WTC11 (cell line): ENCODE results near the gene TTC33. TPM values are rescaled to one million over a fixed set of nuclear protein-coding genes. Genes with fewer than 3 reads are reported as not detected.

Experiments
- ATAC-seq: fragments of 200-7000 bp; cut with Tn5 transposase; 2 replicates; pipeline ENCODE4 v1.10.0; 2021; ENCODE audit warnings: mild to moderate bottlenecking, moderate library complexity
- CTCF ChIA-PET: fragments of 300-600 bp; sonication (Branson Sonifier 250); formaldehyde crosslinking; loops from one replicate; lab custom pipeline; 2021; ENCODE audit warnings: antibody characterized with exemption; lab: Charles Lee
- POLR2A ChIA-PET: fragments of 350-600 bp; sonication (Branson Sonifier 250); formaldehyde crosslinking; loops from one replicate; lab custom pipeline; 2021; ENCODE audit warnings: antibody characterized with exemption; lab: Charles Lee
- DNase-seq: peaks from one replicate; pipeline ENCODE4 v3.0.0; 2021; ENCODE audit warnings: low spot score
- H3K27ac Mint-ChIP-seq: 2 replicates; pipeline ENCODE4 v1.8.0; 2021; ENCODE audit warnings: mixed read lengths
- H3K27me3 Mint-ChIP-seq: 2 replicates; pipeline ENCODE4 v1.8.0; 2021; ENCODE audit warnings: low read depth, mild to moderate bottlenecking, moderate library complexity, mixed read lengths
- H3K36me3 Mint-ChIP-seq: 2 replicates; pipeline ENCODE4 v1.8.0; 2021; ENCODE audit warnings: mixed read lengths
- H3K4me1 Mint-ChIP-seq: 2 replicates; pipeline ENCODE4 v1.8.0; 2022; ENCODE audit warnings: mixed read lengths
- H3K4me3 Mint-ChIP-seq: 2 replicates; pipeline ENCODE4 v1.8.0; 2021; ENCODE audit warnings: mild to moderate bottlenecking, moderate library complexity, mixed read lengths
- H3K9me3 Mint-ChIP-seq: 2 replicates; pipeline ENCODE4 v1.8.0; 2021; ENCODE audit warnings: mixed read lengths
- CBFB ChIP-seq: sonication (generic); formaldehyde crosslinking; IDR thresholded peaks from 2 replicates; pipeline ENCODE4 v1.8.1; 2022; ENCODE audit warnings: mild to moderate bottlenecking, low read depth, missing genetic modification reagents
- EMX1 ChIP-seq: fragments of 250-450 bp; sonication (Bioruptor Pico); IDR thresholded peaks from 2 replicates; pipeline ENCODE4 v1.8.0; 2021; ENCODE audit warnings: mild to moderate bottlenecking
- GRHL2 ChIP-seq: fragments of 250-450 bp; sonication (Bioruptor Pico); IDR thresholded peaks from 2 replicates; pipeline ENCODE4 v1.8.0; 2022; ENCODE audit warnings: mild to moderate bottlenecking, moderate library complexity; ENCODE audit not compliant: insufficient replicate concordance, severe bottlenecking
- NFYB ChIP-seq: sonication (generic); formaldehyde crosslinking; conservative IDR thresholded peaks from 2 replicates; pipeline ENCODE4 v1.8.0; 2022; ENCODE audit warnings: low read depth, missing genetic modification reagents
- PREB ChIP-seq: sonication (generic); formaldehyde crosslinking; IDR thresholded peaks from 2 replicates; pipeline ENCODE4 v1.8.1; 2022; ENCODE audit warnings: mild to moderate bottlenecking, missing genetic modification reagents, moderate library complexity, borderline replicate concordance
- RELA ChIP-seq: sonication (generic); formaldehyde crosslinking; IDR thresholded peaks from 2 replicates; pipeline ENCODE4 v1.8.1; 2022; ENCODE audit warnings: missing genetic modification reagents, mild to moderate bottlenecking, borderline replicate concordance
- RORB ChIP-seq: fragments of 250-450 bp; sonication (Bioruptor Pico); IDR thresholded peaks from 2 replicates; pipeline ENCODE4 v1.9.0; 2021; ENCODE audit warnings: mild to moderate bottlenecking
- SOX15 ChIP-seq: fragments of 250-450 bp; sonication (Bioruptor Pico); IDR thresholded peaks from 2 replicates; pipeline ENCODE4 v1.9.0; 2021; ENCODE audit warnings: mild to moderate bottlenecking
- ZNF121 ChIP-seq: sonication (generic); formaldehyde crosslinking; IDR thresholded peaks from 2 replicates; pipeline ENCODE4 v1.8.0; 2023; ENCODE audit warnings: missing genetic modification reagents
- ZNF219 ChIP-seq: sonication (generic); formaldehyde crosslinking; IDR thresholded peaks from 2 replicates; pipeline ENCODE4 v1.8.0; 2023; ENCODE audit warnings: missing genetic modification reagents, mild to moderate bottlenecking, borderline replicate concordance
- ZNF396 ChIP-seq: fragments of 250-450 bp; sonication (Bioruptor Pico); IDR thresholded peaks from 2 replicates; pipeline ENCODE4 v1.8.0; 2021; ENCODE audit warnings: mild to moderate bottlenecking, moderate library complexity, borderline replicate concordance
- ZNF416 ChIP-seq: fragments of 250-450 bp; sonication (Bioruptor Pico); IDR thresholded peaks from 2 replicates; pipeline ENCODE4 v1.9.0; 2021; ENCODE audit warnings: mild to moderate bottlenecking, inconsistent platforms
- ZNF423 ChIP-seq: fragments of 250-450 bp; sonication (Bioruptor Pico); IDR thresholded peaks from 2 replicates; pipeline ENCODE4 v2.1.2; 2022; ENCODE audit warnings: mild to moderate bottlenecking, moderate library complexity
- ZNF532 ChIP-seq: fragments of 250-450 bp; sonication (Bioruptor Pico); IDR thresholded peaks from 2 replicates; pipeline ENCODE4 v1.9.0; 2021; ENCODE audit warnings: mild to moderate bottlenecking, borderline replicate concordance
- total RNA-seq: library from RNA; stranded (reverse); gene quantifications from 3 replicates; pipeline ENCODE4 v1.2.3, GENCODE V29; 2021
- TF ChIP-seq, protein P1 (sequence below): fragments of 250-450 bp; sonication (Bioruptor Pico); IDR thresholded peaks from 2 replicates; pipeline ENCODE4 v1.9.0; 2021; ENCODE audit warnings: mild to moderate bottlenecking

TTC33 gene
- total RNA-seq, 1 experiment from 2014 or later = 9.2 TPM

- TF ChIP-seq ZNF396 (CRISPR knock-in tag) = no peak
These were observed 140.1 kb downstream of the TTC33 start (continued) for GRCh38 chr5:40615586-40616170.

DNA sequence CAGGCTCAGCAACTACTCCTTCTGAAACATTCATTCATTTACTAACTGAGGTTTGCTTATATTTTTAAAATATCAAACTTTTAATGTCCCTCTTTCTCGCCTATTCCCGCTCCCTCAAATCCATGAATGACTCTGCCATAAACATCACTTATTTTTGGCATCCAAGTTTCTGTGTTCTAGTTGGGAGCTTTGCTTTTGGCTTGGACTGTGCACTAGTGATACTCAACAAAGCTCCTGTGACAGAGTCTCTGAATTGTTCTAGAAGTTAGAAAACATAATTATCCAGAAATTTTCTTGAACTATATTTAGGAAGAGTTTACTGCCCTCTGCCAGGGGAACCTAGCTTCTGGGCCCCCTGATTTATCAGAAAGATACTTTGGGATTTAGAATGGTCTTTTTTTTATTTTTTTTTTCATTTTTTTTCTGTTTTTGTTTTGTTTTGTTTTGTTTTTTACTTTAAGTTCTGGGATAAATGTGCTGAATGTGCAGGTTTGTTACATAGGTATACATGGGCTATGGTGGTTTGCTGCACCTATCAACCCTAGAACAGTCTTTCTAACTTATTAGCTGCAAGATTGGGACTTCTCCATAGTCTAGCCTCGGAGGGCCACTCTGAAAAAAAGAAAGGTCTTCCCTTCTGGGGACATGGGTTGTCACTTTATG is 140.7 kb downstream of the TTC33 start:
- Mint-ChIP-seq H3K4me1 (no peaks in the 10 kb centered on the region), H3K27ac (no peak overlapping the region), H3K4me3 (no peak overlapping the region), H3K27me3 (no peaks in the 10 kb centered on the region), H3K9me3 (peaks cover 4% of the 10 kb centered on the region; the same call in 1 of the 2 replicates), H3K36me3 (no peaks in the 10 kb centered on the region)
- ChIA-PET CTCF (no interaction called here), POLR2A (no interaction called here)
- TF ChIP-seq RELA (CRISPR knock-in tag) = no peak
- no peak for TF ChIP-seq ZNF532 (CRISPR knock-in tag)
- TF ChIP-seq ZNF416 (CRISPR knock-in tag) = no peak
- no peak for TF ChIP-seq RORB (CRISPR knock-in tag)
- no peak for TF ChIP-seq ZNF121 (CRISPR knock-in tag)
- DNase-seq (no peak), ATAC-seq (no peak)

- Mint-ChIP-seq H3K9me3 (peaks cover 4% of the 10 kb centered on the region; the same call in 1 of the 2 replicates), H3K4me1 (no peaks in the 10 kb centered on the region), H3K27me3 (no peaks in the 10 kb centered on the region)
- TF ChIP-seq ZNF423 (no peak), ZNF219 (CRISPR knock-in tag) (no peak), NFYB (CRISPR knock-in tag) (no peak), ZNF532 (CRISPR knock-in tag) (no peak), PREB (CRISPR knock-in tag) (no peak), ZNF121 (CRISPR knock-in tag) (no peak), CBFB (no peak), GRHL2 (no peak), SOX15 (CRISPR knock-in tag) (no peak), EMX1 (CRISPR knock-in tag) (no peak)
- TF ChIP-seq, protein P1, sequence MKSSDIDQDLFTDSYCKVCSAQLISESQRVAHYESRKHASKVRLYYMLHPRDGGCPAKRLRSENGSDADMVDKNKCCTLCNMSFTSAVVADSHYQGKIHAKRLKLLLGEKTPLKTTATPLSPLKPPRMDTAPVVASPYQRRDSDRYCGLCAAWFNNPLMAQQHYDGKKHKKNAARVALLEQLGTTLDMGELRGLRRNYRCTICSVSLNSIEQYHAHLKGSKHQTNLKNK (CRISPR knock-in tag) = no peak
- TF ChIP-seq, all 79 proteins: peak for 0
- no peak overlapping the region for H3K27ac Mint-ChIP-seq
- CTCF ChIA-PET = no interaction called here
- H3K4me3 Mint-ChIP-seq = no peak overlapping the region
- ATAC-seq = no peak
- H3K36me3 Mint-ChIP-seq = no peaks in the 10 kb centered on the region
- DNase-seq = no peak
- POLR2A ChIA-PET = no interaction called here
These were observed 141.3 kb downstream of the TTC33 start for GRCh38 chr5:40614466-40614865.
